Muscle layer of colon (tissue), 2 donors: ENCODE data around the gene SH3RF3.

Experiments
- H3K27ac ChIP-seq: one replicate; pipeline ENCODE4 v1.7.0; 2013; ENCODE audit warnings: low read depth, mild to moderate bottlenecking, low read length, moderate library complexity
- H3K27me3 ChIP-seq, 2 donors: one replicate each; pipeline ENCODE4 v1.7.0; 2013; ENCODE audit warnings: low read length in 2 of 2, mild to moderate bottlenecking in 2 of 2; ENCODE audit not compliant: insufficient read depth in 2 of 2, control insufficient read depth in 1 of 2
- H3K36me3 ChIP-seq: one replicate; pipeline ENCODE4 v1.7.0; 2013; ENCODE audit warnings: mild to moderate bottlenecking, low read length; ENCODE audit not compliant: insufficient read depth
- H3K4me1 ChIP-seq: one replicate; pipeline ENCODE4 v1.7.0; 2013; ENCODE audit warnings: mild to moderate bottlenecking, low read length; ENCODE audit not compliant: insufficient read depth
- H3K4me3 ChIP-seq, 2 donors: one replicate each; pipeline ENCODE4 v1.7.0; 2013; ENCODE audit warnings: low read length in 2 of 2, low read depth in 1 of 2, mild to moderate bottlenecking in 1 of 2, moderate library complexity in 1 of 2
- H3K9ac ChIP-seq: one replicate; pipeline ENCODE4 v1.7.0; 2013; ENCODE audit warnings: low read length
- H3K9me3 ChIP-seq: one replicate; pipeline ENCODE4 v1.7.0; 2013; ENCODE audit warnings: mild to moderate bottlenecking, low read length
- donor health status: abdominal sarcoma.
- donor health status: Adenocarcinoma of cecum.

SH3RF3 gene

GRCh38 chr2:109410039-109410815 lies 281.2 kb downstream of the SH3RF3 start:
- Histone ChIP-seq H3K27ac (no peak overlapping the region), H3K27me3 (no peaks in the 10 kb centered on the region), H3K9me3 (no peaks in the 10 kb centered on the region), H3K4me1 (no peaks in the 10 kb centered on the region), H3K9ac (no peak overlapping the region), H3K4me3 (no peak overlapping the region), H3K36me3 (no peaks in the 10 kb centered on the region)

DNA sequence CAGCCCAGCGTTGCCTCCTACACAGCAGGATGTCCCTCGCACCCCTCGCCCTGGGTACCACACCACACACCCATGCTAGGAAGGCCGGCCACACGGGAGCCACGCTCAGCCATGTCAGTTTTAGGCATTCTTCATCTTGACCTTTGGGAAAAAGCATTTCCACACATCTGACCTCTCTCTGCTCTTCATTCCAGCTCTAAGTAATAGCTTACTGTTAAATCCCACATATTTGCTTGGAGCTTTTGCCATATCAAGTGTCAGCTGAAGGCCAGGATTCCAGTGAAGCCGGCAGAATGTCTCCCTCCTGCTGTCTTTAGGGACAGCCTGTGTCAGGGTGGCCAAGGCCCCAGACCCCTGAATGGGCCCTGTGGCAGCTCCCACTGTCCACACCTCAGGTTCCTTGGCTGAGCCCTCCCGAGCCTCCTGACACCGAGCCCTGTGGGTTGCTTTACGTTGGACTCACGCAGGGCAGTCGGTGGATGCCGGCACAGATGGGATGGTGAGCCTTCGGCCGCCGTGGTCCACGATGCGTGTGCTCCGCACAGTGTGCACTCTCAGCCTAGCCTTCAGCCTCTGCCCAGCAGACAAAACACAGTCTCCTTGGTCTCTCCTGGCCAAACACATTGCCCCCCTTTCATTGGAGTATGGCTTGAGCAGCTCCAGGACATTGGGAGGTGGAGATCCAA lies 282.8 kb downstream of the SH3RF3 start:
- H3K4me3 ChIP-seq: no peak overlapping the region
- H3K9ac ChIP-seq: no peak overlapping the region
- H3K27ac ChIP-seq: no peak overlapping the region
- no peaks in the 10 kb centered on the region for H3K9me3 ChIP-seq
- no peaks in the 10 kb centered on the region for H3K36me3 ChIP-seq
- H3K4me1 ChIP-seq: no peaks in the 10 kb centered on the region
- H3K27me3 ChIP-seq: no peaks in the 10 kb centered on the region

- Histone ChIP-seq H3K9ac (no peak overlapping the region), H3K4me3 (no peak overlapping the region), H3K36me3 (no peaks in the 10 kb centered on the region), H3K27ac (no peak overlapping the region), H3K9me3 (no peaks in the 10 kb centered on the region), H3K4me1 (no peaks in the 10 kb centered on the region), H3K27me3 (no peaks in the 10 kb centered on the region)
Observed at GRCh38 chr2:109415581-109416013, 286.6 kb downstream of the SH3RF3 start.

DNA sequence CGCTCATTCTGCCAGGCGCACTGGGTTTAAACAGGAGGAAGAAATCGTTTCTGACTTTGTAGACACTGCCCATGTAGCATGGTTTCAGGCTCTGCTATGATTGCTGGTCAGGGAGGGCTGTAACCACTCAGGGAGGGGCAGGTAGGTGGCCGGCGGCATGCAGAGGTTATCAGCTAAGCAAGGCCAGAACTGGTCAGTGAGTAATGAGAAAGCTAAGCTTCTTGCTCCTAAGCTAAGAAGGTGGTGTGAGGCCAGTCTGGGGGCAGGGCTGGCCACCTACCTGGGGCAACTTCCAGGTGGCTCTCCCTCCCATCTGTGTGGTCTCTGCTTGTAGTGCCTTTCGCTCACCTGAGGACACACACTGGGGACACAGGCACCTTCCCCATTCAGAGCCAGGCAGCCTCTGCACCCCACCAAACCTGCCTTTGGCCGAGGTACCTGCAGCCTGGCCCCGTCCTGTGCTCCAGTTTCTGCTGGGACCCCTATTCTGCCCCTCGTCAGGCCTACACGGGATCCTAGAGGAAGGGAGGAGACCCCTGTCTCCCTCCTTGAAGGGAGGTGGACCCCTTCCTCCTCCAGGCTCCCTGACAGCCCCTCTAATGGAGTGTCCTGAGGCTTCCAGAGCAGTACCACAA lies 288.8 kb downstream of the SH3RF3 start:
- H3K36me3 ChIP-seq: no peaks in the 10 kb centered on the region
- no peak overlapping the region for H3K9ac ChIP-seq
- no peak overlapping the region for H3K27ac ChIP-seq
- no peaks in the 10 kb centered on the region for H3K27me3 ChIP-seq
- H3K4me3 ChIP-seq: no peak overlapping the region
- no peaks in the 10 kb centered on the region for H3K4me1 ChIP-seq
- no peaks in the 10 kb centered on the region for H3K9me3 ChIP-seq

DNA sequence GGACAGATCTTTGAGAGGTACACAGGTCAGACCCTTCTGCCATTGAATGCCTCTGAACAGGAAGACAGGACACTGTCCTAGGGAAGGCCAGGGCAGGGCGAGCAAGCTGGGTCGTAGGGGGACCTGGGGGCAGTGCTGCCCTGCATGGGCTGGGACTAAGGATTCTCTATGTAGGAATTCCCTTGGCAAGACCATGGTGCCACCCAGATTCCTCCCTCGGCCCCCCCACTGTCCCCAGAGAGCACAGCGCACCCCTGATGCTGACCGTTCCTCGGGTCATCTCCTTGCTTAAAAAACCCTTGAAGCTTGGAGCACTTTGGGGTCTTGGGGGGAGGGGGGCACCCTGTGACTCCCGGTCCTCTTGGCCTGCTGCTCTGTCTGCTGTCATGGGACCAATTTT lies 289.7 kb downstream of the SH3RF3 start:
- no peaks in the 10 kb centered on the region for H3K9me3 ChIP-seq
- no peak overlapping the region for H3K4me3 ChIP-seq
- H3K36me3 ChIP-seq: no peaks in the 10 kb centered on the region
- no peak overlapping the region for H3K9ac ChIP-seq
- no peaks in the 10 kb centered on the region for H3K27me3 ChIP-seq
- H3K4me1 ChIP-seq: no peaks in the 10 kb centered on the region
- no peak overlapping the region for H3K27ac ChIP-seq

- no peak overlapping the region for H3K9ac ChIP-seq
- H3K9me3 ChIP-seq: no peaks in the 10 kb centered on the region
- no peaks in the 10 kb centered on the region for H3K4me1 ChIP-seq
- no peaks in the 10 kb centered on the region for H3K27me3 ChIP-seq
- H3K27ac ChIP-seq: no peak overlapping the region
- no peaks in the 10 kb centered on the region for H3K36me3 ChIP-seq
- H3K4me3 ChIP-seq: no peak overlapping the region
Observed at GRCh38 chr2:109419171-109419756, 290.3 kb downstream of the SH3RF3 start.

DNA sequence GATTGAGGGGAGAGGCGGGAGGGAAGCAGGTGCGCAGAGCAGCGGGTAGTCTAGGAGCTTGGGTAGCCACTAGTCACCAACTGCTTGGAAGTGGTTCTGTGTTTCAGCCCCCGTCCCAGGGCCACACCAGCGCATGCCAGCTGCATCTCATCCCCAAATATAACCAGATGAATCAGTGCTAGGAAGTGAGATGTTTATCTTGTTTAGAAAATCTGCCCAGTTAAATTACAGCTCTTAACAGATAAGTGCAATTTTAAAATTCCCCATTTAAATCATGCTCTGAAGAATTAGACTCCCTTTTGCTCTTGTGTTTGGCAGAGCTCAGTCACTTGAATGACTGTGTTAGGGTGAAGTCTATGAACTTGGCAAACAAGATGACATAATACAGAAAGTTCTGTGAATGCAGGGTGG lies 291.0 kb downstream of the SH3RF3 start:
- Histone ChIP-seq H3K9me3 (no peaks in the 10 kb centered on the region), H3K9ac (no peak overlapping the region), H3K4me3 (no peak overlapping the region), H3K27ac (no peak overlapping the region), H3K4me1 (no peaks in the 10 kb centered on the region), H3K36me3 (no peaks in the 10 kb centered on the region), H3K27me3 (no peaks in the 10 kb centered on the region)

- H3K4me3 ChIP-seq: no peak overlapping the region
- H3K27me3 ChIP-seq: no peaks in the 10 kb centered on the region
- no peaks in the 10 kb centered on the region for H3K9me3 ChIP-seq
- H3K4me1 ChIP-seq: no peaks in the 10 kb centered on the region
- no peaks in the 10 kb centered on the region for H3K36me3 ChIP-seq
- no peak overlapping the region for H3K9ac ChIP-seq
- no peak overlapping the region for H3K27ac ChIP-seq
Observed at GRCh38 chr2:109421101-109421500, 292.1 kb downstream of the SH3RF3 start.

- Histone ChIP-seq H3K27ac (no peak overlapping the region), H3K9ac (no peak overlapping the region), H3K27me3 (no peaks in the 10 kb centered on the region), H3K36me3 (no peaks in the 10 kb centered on the region), H3K9me3 (no peaks in the 10 kb centered on the region), H3K4me1 (no peaks in the 10 kb centered on the region), H3K4me3 (no peak overlapping the region)
Observed at GRCh38 chr2:109421642-109422041, 292.6 kb downstream of the SH3RF3 start.

DNA sequence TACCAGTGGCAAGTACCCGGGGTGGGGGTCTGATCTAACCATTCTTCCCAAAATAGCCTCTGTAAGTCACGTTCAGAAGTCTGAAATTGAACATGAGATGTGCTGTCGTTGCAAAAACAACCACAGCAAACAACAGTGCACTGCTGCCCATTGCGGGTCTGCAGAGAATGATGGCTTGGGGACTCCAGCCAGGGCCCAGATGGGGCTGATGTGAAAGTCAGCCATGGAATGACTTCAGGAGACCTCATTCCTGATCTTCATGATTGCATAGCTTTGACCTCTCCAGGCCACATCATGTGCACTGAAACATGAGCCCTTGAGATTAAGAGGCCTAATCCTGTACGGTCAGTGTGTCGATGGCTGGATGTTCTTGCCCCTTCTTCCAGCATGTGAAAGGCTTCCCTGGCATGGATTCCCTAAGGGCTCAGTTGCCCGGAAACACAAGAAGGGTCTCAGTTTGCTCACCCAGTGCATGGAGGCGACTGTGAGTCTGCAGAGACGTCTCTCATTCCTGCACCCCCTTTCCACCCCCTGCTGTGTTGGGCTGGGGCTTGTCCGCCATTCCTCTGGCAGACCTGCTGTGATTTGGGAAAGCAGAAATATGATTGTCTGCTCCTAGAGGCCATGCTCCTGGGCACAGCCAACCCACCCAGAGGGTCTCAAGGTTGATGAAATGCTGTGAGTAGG lies 293.2 kb downstream of the SH3RF3 start:
- Histone ChIP-seq H3K27ac (no peak overlapping the region), H3K36me3 (no peaks in the 10 kb centered on the region), H3K4me1 (no peaks in the 10 kb centered on the region), H3K27me3 (no peaks in the 10 kb centered on the region), H3K9me3 (no peaks in the 10 kb centered on the region), H3K9ac (no peak overlapping the region), H3K4me3 (no peak overlapping the region)
